ENCODE measurements around the gene CWC27. TPM values are rescaled to one million over a fixed set of nuclear protein-coding genes. Genes with fewer than 3 reads are reported as not detected.
A peak's percentile ranks its signal among the peaks of the same experiment; 100 is the strongest.

Gene CWC27
- total RNA-seq, 1 experiment from 2014 or later = 11.2 TPM

DNA sequence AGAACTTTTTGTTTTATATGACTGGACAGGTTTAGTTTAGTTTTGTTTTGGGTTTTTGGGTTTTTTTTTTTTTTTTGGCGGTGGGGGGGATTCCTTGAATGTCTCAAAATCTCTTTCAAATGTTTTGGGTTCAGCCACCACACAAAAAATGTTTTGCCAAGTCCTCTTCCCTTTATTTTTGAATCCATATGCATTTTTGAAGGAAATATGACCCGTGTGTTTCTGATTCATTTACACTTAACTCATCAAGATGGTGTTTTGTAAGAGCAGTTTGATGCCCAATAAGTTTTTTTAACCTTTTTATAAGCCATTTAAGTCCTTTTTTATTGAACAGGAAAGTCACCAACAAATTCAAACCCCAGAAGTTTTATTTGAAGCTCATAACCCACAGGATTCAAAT lies 209.8 kb downstream of the CWC27 start:
- no peak for DNase-seq (ENCODE audit: low spot score)

DNA sequence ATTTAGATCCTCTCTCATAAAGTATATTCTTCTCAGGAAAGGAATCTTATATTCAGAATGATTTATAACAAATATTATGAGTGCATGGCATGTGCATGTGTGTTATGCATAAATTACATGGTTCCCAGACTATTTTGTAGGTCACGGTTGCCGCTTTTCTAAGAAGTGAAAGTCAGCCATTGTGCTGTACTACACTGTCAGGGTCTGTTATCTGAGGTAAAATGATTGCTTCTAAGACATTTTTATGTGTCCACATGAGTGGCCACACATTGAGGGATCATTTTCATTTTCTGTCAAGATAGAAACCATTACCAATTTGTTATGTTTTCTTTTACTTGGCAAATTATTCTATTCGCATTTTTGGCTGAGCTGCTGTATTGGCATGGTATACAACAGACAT lies 210.8 kb downstream of the CWC27 start:
- DNase-seq (ENCODE audit: low spot score) = no peak

DNA sequence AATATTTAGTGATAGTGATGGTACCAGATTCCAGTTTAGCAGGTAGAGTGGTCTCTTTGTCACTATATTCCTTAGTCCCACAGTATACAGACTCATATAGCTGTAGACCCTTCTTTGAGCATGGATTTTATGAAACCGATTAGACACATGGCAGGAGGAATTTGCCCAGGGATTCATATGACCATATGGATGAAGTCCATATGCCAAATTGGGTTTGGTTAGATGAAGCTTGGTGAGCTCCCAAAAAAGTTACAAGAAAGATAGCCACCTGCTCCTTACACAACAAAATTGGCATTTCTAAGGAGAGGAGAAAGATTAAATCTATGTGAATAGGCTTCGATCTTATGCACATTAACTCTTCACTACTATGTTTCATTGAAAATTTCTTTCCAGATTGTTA lies 211.4 kb downstream of the CWC27 start:
- DNase-seq (ENCODE audit: low spot score) = no peak

DNA sequence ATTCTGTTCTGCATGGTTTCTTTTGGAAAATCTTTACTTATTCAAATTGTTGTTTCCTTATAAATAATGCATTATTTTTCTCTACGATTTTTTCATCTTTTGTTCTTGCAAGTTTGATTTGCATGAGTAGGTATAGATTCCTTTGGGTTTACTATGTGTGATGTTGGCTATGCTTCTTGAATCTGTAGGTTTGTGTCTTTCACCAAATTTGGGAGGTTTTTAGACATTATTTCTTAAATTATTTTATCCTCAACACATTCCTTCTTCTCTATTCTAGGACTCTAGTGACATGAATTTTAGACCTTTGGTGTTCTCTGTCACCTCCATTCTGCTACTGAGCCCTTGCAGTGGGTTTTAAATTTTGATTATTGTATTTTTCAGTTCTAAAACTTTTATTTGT lies 219.0 kb downstream of the CWC27 start:
- DNase-seq (ENCODE audit: low spot score) = no peak

DNA sequence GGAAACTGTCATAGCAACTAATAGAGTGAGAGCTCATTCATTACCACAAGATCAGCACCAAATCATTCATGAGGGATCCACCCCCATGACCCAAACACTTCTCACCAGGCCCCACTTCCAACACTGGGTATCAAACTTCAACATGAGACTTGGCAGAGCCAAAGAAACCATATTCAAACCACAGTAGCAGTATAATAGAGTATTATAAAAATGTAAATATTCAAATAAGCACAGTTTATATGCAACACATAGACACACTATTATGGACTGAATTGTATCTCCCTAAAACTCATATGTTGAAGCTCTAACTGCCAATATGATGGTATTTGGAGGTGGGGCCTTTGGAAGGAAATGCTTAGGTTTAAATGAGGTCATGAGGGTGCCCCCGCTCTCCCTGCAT lies 240.5 kb downstream of the CWC27 start:
- no peak for DNase-seq (ENCODE audit: low spot score)

DNA sequence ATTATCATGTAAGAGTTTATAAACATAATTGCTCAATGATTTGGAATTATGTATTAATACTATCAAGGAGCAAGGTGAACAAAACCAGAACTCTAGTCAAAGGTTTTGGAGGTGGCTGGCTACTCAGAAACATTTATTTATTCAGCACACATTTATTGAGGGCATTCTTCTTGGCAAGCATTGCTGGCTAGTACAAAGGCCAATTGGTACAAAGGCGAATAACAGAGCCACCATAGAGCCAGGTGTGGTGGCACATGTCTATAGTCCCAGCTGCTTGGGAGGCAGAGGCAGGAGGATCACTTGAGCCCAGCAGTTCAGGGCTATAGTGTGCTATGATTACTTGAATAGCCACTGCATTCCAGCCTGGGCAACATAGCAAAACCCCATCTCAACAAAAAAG lies 242.1 kb downstream of the CWC27 start:
- DNase-seq (ENCODE audit: low spot score) = no peak

- no peak for DNase-seq (ENCODE audit: low spot score)
Observed at GRCh38 chr5:65012301-65012892, 243.7 kb downstream of the CWC27 start.

- DNase-seq (ENCODE audit: low spot score) = no peak
Observed at GRCh38 chr5:65013166-65013565, 244.4 kb downstream of the CWC27 start.

DNA sequence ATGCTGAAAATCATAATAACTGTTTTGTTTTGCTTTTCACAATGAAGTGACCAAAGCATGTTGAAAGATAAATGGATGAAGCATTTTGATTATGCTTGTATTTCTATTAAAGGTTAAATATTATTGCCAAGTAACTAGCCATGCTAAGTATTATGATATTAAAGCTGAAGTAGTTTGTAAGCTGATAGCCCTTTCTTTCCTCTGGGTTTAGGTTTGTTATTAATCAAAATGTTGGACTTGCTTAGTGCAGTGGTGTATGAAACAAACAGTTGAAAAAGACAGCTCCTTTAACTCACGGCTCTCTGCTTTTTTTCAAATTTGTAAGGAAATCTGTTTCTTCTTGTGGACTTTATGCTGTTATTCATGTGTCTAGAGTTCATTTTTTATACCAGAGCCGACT lies 246.0 kb downstream of the CWC27 start:
- no peak for DNase-seq (ENCODE audit: low spot score)

DNA sequence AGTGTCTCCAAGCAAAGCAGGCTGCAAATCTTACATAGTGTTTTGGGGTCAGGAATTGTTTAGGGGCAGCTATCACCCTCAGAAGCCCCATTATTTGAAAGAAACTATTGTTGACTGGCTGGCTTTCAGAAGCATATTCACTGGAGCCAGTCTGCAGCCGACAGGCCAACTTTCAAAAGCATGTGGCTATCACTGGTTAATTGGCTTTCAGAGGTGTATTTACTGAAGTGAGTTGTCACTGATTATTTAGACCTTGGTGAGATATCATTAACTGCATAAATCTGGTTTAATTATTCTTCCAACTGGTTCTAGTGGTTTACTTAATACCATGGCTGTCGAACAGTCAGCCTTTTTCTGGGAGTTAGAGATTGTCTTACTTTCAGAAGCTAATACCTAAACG lies 247.0 kb downstream of the CWC27 start:
- DNase-seq (ENCODE audit: low spot score) = no peak

- DNase-seq (ENCODE audit: low spot score) = no peak
Observed at GRCh38 chr5:65017636-65018035, 248.9 kb downstream of the CWC27 start.

GRCh38 chr5:65018763-65019162 lies 250.0 kb downstream of the CWC27 start:
- no peak for DNase-seq (ENCODE audit: low spot score)

GRCh38 chr5:65020492-65020891 lies 251.8 kb downstream of the CWC27 start:
- peak; percentile 57 for DNase-seq (ENCODE audit: low spot score)

GRCh38 chr5:65021527-65022226 lies 252.9 kb downstream of the CWC27 start:
- DNase-seq (ENCODE audit: low spot score) = no peak

DNA sequence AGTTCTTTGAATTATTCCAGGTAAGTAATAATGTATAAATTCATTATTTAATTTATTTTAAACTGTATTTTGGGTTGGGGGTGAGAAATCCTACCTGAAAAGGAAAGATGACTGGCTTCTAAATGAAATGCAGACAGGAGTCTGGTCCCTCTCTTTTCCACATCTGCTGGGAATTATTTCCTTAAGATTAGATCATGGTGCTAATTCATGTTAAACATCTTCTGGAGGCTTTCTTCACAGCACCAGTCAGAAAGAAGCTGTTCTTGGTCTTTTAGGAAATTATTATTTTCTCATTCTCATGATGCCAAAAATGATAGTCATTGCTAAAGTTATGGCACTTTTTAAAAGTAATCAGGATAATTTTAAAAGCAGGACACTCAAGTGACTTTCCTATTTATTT lies 254.2 kb downstream of the CWC27 start:
- no peak for DNase-seq (ENCODE audit: low spot score)

DNA sequence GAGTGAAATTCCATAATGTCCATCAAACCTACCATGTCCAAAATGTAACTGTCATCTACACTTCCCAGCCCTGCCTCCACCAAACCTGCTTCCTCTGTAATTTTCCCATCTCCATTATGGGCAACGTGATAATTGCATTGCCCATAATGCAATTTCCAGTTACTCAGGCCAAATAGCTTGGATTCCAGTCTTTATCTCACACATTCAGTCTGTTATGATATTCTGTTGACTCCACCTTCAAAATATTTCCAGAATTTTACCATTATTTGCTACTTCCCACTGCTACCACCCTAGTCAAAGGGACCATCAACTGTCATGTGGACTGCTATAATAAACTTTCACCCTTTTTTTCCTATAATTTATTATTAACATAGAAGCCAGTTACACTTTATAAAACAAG lies 256.0 kb downstream of the CWC27 start:
- DNase-seq (ENCODE audit: low spot score) = no peak

DNA sequence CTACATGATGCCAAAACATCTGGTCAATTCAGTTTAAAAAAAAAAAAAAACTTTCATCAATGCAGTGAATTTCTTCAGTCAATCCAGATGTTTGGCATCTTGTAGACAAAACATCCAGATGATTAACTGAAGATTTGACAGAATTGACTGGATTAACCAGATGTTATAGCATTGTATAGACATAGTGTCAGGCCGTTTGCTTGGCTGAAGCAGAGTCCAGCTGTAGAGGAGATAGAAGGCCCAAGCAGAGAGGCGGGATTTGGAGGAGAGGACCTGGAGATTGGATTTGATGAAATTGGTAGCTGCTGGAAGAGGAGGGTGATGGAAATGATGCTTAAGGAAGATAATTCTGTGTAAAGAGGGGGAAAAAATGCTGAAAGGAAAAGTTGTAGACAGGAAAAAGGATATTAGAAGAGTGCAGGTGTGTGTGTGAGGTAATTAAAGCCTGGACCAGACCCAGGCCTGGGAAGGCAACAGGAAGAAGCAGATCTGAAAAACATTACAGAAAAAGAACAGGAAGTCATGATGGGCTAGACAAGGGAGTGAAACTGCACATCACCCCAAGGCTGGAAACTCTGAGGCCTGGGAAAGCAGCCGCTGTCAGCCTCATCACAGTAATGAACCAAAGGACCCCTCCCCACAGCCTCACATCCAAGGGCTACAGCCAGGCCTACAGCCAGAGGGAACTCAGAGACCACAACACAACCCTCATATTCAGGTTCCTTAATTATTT lies 258.3 kb downstream of the CWC27 start:
- no peak for DNase-seq (ENCODE audit: low spot score)

- no peak for DNase-seq (ENCODE audit: low spot score)
Observed at GRCh38 chr5:65029178-65029577, 260.4 kb downstream of the CWC27 start.

DNA sequence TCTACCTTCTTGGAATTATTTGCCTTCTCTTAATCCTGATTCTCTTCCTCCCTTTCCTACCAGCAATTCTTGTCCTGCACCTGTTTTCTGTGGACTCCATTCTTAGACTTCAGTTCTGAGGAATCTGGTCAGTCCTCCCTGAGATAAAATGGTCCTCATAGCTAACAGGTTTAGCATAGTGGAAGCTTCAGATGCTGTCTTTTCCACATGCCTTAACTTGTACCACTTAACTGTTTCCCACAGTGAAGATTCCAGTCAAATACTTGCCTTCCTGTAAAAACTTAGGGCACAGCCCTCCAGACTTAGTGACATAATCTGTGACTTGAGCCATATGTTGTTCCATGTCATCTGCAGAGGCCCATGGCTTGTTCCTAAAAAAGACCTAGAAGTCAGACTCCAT lies 261.3 kb downstream of the CWC27 start:
- no peak for DNase-seq (ENCODE audit: low spot score)

GRCh38 chr5:65032250-65032649 lies 263.5 kb downstream of the CWC27 start:
- peak; percentile 82 for DNase-seq (ENCODE audit: low spot score)

DNA sequence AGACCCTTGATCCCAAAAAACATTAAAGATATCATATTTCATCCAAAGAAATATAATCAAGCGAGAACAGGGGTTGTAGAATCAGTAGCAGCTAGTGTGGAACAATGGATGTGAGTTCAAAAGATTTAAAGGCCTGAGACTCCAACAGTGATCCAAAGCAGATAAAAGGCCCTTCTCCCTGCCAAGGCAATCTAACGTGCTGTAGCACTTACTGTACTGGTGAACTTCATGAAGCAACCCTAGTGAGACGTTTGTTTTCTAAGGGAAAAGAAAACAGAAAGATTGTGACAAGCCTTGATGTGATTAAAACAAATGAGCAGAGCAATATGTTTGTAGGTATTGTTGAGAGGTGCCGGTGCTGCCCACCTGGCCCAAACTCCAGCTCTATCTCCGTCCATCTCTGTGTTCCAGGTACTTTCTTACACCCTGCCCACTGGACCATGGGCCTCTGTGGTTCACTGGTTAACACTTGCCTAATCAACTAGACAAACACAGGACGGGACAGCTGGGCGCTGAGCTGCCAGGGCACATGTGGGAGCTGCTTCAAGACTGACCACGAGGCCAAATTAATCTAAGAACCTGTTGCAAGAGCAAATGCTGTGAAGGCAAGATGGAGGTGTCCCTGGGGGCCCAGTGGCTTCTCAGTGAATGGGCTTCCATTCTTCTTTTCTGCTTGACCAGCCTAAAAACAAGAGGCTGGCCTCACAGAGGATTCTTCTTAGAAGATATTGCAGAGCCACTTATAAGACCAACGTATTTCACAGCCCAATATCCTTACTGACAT lies 265.5 kb downstream of the CWC27 start:
- DNase-seq (ENCODE audit: low spot score) = no peak

GRCh38 chr5:65034813-65035209 lies 266.1 kb downstream of the CWC27 start:
- DNase-seq (ENCODE audit: low spot score) = no peak

Data from H4 (cell line).